GM19023 (cell line): ENCODE results near the gene THBS2.
"Not testable (repeated sequence)": the region's sequence is repeated elsewhere in the genome, so short reads cannot be mapped to it uniquely, and the experiment has no call there.

Source experiments
- ATAC-seq: cut with Tn5 transposase; IDR thresholded peaks from one replicate; pipeline ENCODE4 v1.9.1; 2021; ENCODE audit warnings: mild to moderate bottlenecking, moderate library complexity; ENCODE audit not compliant: unreplicated experiment

THBS2 gene

DNA sequence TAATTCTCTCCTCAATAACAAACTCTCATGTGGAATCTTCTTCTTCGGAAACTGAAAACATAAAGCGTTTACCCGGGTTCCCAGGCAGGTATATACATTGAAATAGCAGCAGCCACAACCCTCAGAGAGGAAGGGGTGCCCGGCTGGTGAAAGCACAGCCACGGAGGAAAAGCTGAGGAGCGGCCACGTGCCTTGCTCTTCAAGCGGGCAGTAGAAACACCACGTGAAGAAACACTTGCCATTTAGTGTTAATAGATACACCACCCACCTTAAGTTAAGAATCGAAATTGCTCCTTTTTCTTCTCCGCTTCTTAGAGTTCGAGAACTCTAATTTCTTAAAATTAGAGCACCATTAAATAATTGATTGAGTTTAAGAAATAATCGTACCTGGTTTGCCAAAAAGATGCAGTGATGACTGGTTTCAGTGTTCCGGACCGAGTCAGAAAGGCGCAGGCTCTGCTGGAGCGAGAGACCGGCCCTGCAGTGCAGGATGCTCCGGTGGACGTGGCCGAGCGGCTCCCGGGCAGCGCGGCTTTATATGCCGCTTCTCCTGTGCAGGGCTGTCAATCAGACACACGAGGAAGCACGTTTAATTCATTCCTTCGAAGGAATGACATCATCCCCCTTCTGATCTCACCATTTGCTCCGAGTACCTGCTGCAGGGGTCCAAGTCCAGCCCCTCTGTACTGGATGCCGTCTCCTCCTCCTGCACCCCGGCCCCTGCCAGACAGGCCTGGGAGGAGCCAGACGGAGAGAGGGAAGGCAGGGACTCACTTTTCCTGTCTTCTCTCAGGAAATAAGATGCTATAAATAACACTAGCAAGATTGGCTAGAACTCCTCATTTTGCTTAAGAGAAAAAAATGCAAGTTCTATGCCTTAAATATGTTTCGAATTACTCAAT is at the start of gene THBS2:
Gene THBS2, minus strand, starts transcription at position 510 of the 902 bp plus-strand sequence. CDS start 3,062 bp downstream, outside the sequence.
- ATAC-seq, result no peak

DNA sequence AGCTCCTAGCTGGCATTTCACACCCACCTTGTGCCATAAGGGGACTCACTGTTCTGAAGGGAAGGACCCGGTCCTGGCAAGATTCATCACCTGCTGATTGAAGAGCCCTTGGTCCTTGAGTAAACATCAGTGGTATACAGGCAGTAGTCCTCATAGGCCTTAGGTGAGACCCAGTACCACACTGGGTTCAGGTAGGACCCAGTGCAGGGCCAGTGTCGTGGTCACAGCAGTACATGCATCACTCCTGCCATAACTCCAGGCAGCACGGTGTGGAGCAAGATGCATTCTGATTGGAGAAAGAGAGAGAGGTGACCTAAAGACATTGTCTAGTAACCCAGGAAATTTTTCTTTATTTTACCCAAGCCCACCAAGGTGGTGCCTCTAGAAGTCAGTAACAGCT is 49.1 kb upstream of the THBS2 start:
- ATAC-seq, result no peak

DNA sequence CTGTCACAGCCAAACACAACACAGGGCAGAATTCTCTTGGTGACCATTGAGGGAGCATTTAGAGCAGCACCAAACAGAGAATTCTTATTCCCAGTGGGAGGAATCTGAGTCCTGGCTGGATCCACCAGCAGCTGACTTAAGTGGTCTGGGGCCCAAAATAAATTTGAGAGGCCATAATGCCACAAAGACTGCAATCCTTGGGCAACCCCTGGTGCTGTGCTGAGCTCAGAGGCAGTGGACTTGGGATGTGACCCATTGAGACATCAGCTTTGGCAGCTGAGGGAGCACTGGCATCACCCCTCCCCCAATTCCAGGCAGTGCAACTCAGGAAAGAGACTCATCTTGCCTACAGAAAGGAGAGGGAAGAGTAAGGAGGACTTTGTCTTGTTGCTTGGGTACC is 48.6 kb upstream of the THBS2 start:
- ATAC-seq, result no peak

DNA sequence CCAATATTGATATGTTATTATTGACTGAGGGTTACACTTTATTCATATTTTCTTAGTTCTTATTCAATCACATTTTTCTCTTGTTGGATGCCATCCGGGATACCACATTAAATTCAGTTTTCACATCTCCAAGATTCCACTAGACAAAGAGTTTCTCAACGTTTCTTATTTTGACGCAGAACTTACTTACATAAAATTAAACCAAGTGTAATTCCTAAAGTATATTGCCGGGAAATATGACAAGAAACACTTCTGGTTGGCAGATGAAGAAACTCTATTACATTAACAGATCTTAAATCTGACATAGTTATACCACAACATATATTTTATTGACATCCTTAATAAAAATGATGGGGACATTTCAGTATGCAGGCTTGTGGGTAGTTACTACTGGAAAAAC is 47.3 kb upstream of the THBS2 start:
- no peak for ATAC-seq

DNA sequence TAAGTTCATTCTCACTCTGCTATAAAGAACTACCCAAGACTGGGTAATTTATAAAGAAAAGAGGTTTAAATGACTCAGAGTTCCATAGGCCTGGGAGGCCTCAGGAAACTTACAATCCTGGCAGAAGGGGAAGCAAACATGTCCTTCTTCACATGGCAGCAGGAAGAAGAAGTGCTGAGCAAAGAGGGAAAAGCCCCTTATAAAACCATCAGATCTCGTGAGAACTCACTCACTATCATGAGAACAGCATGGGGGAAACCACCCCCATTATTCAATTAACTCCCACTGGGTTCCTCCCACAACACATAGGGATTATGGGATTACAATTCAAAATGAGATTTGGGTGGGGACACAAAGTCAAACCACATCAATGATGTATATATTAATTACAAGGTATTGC is 45.0 kb upstream of the THBS2 start:
- ATAC-seq, result not testable (repeated sequence)

DNA sequence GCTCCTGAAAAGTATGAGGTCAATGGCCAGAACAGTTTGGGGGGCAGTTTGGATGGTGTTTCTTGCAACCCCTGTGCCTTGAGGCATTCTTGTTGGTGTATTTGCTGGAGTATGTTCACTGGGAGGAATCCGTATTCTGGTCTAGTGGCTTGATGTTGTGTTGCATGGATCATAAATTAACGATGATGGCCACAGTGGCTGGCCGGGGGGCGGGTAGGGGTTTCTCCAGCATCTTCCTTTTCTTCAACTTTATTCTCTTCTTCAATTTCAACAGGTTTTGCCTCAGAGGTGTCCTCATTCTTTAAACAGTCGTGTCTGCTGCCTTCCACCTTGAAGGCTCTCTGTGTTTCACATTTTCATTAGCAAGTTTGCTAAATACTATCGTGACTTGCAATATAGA is 43.0 kb upstream of the THBS2 start:
- no peak for ATAC-seq

DNA sequence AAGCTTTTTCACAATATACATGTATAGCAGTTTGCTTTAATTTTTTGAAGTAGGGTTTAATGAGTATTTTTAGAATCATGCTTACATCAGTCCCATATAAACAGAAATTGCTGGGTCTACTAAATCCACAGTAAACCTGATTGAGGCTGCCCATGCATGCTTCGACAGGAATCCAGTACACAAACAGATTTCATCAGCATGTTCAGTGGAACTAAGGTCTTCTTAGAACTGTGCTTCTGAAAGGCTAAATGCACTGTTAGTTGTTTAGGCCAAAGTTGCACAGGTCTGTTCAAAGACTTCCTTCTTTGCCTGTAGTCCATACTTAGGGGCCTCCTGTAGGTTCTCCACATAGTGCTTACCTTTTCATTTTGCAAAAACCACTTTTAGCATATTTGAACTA is 42.5 kb upstream of the THBS2 start:
- ATAC-seq, result no peak

DNA sequence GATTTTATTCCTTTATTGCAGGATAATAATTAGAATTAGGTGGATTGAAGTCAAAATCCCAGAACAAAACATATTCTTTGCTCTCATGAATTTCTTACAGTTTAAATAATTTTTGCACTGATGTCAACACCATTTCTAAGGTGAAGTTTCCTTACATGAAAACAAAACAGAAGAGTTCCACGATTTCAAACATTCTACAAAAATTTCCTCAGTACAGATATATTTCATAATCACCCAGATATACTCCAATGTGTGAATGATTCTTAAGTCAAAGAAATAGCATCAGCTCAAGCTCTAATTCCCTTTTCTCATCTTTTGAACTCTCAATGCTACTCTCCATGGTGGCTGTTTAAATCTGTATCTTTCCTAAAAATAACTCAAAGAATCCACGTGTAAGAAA is 39.5 kb upstream of the THBS2 start:
- ATAC-seq, result no peak

DNA sequence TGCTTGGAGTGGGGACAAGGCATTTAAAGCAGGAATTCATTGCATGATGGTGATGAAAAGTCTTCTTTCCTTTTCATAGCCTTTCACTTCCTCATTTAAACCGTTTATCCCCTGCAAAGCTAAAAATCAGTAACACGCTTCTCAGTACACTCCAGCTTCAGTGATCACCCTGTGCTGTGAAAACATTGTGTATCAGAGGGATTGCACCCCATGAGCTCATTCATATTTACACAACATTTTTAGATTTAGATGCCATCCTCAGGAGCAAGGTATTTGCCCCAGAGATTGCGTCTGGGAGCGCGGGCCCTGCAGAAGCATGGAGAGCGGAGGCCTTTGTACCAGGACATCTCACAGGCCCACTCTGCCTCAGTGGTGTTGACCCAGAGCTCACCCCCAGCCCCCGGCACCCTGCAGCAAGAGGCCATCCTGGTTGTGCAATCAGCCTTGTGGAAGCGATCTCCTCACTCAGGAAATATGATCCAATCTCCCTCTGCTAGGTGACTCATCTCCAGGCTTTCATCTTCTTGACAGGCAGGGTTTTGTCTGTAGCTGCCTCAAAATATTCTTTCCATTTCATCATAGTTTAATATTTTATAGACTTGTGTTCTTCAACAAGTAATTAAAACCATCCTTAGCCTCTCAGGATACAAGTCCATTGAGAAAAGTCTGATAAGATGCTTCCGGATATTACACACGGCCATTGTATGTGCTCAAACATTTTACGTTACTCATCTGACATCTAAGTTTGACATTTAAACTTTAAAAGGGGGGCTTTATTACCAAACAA is 38.9 kb upstream of the THBS2 start:
- no peak for ATAC-seq

DNA sequence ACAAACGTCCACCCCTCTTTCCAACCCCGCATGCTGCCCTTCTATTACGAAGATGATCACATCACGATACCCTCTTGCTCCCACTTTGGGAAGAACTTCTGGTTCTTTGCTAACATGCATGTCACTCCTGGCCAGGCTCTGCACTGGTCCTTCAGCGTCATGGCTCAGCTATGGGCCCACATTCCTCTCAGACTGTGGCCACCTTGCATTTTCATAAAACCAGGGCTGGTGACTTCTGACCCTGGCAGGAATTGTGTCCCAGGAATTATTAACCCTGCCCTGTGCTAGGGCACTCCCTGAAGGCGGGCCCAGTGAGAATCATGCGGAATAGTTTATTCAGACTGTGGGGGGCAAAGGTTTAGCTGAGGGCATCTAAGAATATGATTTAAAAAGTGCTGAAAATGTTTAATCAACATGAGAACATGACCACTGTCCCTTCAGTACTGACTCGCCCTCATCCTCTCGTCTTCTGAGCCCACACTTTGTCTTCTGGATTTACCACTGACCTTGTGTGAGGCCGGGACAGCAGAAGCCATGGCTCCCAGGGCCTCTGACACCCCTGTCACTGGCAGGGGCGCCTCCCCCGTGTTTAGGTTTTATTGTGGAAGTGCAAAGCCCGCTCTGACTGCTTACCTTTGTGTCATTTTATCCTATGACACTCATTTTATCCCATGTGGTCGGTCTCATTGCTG is 38.1 kb upstream of the THBS2 start:
- ATAC-seq, result no peak

DNA sequence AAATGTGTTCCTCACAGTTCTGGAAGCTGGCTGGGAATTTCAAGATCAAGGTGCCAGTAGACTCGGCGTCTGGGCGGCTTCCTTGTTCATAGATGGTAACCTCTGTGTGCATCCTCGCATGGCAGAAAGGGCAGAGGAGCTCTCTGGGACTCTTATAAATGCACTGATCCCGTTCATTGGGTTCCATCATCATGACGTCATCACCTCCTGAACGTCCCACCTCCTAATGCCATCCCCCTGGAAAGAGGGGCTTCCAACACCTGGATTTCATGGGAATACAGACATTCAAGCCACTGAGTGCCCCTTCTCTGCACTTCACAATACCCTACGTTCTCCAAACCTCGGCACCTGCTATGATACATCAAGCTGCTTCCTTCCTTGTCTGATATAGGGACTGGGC is 37.5 kb upstream of the THBS2 start:
- ATAC-seq, result no peak

DNA sequence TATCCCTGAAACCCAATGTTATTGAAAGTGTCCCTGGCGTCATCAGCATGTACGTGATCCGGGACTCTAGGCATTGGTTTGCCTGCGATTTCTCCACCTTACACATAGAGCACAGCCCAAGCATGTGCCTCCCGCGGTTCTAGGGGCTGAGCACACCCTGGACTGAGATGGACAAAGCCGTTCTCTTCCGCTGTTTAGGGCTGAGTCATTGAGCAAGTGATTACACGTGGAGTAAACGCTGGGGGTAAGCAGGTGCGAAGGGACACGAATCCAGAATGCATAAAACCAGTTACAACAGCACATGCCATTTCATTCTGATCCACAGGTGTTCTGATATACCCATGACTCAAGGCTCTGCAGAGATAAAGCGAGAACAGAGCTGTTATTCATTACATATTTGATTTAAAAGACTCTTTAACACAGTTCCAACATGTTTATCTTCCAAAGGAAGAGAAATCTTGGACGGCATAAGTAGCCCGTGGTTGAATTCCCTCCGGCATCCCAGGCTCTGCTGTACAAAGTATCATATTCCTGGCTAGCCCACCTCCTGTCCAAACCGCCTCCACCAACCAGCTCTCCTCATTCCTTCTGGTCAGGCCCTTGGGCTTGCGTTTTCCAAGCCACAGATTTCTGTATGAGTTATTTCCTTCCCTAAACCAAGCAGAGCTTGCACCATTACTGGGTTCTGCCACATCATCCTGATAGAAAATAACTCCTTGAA is 36.1 kb upstream of the THBS2 start:
- no peak for ATAC-seq

DNA sequence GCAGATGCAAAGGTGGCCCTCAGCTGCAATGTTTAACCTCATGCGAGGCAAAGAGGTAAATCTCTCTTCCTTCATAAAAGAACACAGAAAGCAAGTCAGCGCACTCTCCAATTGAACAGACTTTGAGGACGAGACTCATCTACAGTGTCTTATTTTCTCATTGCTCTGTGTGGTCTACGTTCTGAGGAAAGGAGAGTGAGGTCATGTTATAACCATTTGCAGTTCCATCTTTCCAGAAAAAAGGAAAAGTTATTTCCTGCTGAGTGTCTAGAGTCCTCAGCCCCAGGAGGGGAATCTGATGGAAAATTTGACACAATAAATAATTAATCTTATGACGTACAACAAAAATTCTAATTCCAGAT is 35.6 kb upstream of the THBS2 start:
- no peak for ATAC-seq

DNA sequence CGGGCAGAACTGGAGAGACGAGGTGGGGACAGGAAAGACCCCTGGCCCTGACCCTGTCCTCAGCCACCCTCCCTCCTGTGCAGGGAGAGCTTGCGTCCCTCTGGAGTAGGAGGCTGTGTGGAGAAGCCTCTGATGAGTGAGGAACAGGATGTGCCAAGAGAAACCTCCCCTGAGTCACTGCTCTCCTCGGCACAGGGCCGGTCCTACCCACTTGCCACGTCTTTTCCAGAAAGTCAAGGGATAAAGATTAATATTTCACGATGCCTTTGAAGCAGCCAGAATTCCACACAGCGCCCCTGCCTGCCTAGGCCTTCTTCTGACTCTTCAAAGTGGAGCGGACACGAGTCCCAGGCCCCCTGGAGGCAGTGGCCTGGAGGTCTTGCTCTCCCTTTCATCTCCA is 34.9 kb upstream of the THBS2 start:
- no peak for ATAC-seq

DNA sequence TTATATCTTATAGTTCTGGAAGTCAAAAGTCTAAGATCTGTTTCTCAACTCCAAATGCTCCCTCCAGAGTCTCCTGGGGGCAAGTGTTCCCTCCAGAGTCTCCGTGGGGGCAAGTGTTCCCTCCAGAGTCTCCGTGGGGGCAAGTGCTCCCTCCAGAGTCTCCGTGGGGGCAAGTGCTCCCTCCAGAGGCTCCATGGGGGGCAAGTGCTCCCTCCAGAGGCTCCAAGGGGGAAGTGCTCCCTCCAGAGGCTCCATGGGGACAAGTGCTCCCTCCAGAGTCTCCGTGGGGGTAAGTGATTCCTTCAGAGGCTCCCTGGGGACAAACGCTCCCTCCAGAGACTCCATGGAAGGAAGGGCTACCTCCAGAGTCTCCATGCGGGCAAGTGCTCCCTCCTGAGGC is 34.0 kb upstream of the THBS2 start:
- no peak for ATAC-seq

DNA sequence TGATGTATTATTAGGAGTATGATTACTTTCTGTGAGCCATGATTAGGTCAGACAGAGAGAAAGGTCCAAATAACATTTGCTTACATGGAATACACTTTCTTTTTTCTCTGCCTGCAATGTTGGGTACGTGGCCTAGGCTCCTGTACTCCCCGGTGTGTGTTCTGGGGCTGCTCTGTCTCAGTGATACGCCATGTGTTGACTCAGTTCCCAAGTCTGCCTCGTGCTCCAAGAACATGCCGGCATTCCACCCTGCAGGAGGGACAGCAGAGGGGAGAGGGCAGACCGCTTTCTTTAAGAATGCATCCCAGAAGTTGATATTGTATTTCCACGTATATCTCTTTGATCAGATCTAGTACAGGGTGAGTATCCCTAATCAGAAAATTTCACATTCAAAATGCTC is 33.3 kb upstream of the THBS2 start:
- no peak for ATAC-seq

DNA sequence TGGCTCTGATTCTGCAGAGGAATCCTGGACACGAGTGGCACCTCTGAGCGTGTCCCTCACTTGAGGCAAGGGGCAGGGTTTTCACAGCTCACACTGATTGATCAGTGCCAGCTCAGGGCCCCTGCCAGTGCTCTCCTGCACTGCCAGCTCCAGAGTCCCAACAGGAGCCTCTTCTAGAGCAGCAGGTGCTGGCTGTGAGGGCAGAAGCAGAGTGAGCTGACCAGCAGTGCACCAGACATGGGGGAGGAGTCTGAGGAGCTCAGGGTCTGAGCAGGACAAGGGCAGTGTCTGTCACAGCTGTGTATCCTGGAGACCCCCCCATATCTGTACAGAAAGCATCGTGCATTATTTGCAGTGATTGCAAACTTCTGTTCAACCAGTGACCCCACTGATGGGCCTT is 31.5 kb upstream of the THBS2 start:
- ATAC-seq, result no peak

DNA sequence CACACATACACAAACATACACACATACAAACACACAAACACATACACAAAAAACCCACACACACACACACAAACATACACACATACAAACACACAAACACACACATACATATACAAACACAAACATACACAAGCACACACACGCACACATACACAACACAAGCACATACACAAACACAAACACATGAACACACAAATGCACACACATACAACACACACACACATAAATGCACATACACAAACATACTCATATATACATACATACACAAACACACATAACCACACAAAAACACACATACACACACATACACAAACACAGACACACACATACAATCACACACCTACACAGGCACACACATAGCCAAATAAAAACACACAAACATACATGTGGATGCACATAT is 30.3 kb upstream of the THBS2 start:
- no peak for ATAC-seq

DNA sequence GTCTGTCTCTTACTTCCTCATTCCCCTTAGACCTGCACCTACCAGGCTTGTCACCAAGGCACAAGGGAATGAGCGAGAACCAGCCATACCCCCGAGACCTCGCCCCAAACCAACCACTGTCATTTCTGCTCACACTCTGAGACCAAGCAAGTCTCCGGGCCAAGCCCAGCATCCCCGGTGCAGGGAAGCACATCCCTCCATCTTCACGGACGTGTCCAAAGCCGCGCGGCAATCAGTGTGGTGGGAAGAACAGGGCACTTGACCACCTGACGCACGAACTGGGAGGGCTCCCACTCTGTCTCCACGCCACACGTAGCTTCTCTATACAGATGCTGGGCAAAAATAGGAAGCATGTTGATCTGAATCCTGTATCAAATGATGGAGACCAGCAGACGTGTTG is 28.4 kb upstream of the THBS2 start:
- ATAC-seq, result no peak

DNA sequence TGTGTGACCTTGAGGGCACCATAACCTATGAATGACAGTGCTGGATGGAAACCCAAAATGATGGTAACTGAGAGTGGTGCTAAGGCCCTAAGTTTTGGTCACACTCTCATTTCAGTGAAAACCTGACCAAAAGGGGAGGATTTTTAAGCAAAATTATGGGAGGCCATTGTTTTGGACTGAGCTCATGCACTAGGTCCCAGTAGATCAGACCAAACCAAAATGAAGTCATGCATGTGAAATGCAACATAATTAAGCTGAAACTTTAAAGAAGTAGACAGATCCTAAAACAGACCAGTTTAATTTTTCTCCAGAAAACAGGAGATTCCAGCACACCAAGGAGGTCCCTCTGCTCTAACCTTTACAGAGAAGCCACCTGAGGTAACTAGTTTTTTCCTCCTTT is 24.0 kb upstream of the THBS2 start:
- ATAC-seq, result no peak

DNA sequence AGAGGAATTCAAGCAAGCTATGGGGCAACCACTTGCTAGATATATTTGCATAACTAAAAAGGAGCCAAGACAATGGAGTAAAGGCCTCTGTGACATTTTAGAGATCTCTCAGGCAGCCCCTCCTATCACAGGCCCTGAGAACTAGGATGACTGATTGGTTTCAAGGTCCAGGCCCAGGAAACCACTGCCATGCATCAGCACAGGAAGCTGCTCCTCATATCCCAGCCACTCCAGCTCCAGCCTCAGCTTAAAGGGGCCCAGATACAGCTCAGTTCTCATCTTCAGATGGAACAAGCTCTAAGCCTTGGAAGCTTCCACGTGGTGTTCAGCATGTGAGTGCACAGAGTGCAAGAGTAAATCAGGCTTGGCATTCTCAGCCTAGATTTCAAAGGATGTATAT is 21.1 kb upstream of the THBS2 start:
- no peak for ATAC-seq
